Measurements from ENCODE around the gene HSPA1L.

The HSPA1L gene

DNA sequence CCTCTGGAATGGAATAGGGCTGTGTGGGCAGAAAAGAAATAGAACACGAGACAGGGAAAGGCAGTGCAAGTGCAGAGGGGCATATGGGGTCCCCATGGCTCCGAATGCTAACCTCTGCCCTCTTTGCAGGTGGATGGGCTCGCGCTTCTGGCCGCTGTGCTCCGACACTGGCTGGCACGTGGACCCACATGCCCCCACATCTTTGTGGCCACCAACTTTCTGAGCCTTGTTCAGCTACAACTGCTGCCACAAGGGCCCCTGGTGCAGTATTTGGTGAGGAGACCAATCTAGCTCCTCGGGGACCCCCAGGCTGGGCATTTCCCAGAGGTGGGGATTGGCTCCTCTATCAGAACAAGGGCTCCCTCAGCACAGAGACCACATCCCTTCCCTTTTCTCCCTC lies 53.7 kb downstream of the HSPA1L start:
- H3K9me2 ChIP-seq (ENCODE audit: low read depth, low read length): no peaks in the 10 kb centered on the region
- no peak for TF ChIP-seq EZH2 (IDR thresholded peaks at IDR 0.05; ENCODE audit: borderline replicate concordance, low read length)
- TF ChIP-seq, protein P1, sequence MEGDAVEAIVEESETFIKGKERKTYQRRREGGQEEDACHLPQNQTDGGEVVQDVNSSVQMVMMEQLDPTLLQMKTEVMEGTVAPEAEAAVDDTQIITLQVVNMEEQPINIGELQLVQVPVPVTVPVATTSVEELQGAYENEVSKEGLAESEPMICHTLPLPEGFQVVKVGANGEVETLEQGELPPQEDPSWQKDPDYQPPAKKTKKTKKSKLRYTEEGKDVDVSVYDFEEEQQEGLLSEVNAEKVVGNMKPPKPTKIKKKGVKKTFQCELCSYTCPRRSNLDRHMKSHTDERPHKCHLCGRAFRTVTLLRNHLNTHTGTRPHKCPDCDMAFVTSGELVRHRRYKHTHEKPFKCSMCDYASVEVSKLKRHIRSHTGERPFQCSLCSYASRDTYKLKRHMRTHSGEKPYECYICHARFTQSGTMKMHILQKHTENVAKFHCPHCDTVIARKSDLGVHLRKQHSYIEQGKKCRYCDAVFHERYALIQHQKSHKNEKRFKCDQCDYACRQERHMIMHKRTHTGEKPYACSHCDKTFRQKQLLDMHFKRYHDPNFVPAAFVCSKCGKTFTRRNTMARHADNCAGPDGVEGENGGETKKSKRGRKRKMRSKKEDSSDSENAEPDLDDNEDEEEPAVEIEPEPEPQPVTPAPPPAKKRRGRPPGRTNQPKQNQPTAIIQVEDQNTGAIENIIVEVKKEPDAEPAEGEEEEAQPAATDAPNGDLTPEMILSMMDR (IDR thresholded peaks at IDR 0.05; ENCODE audit: low read length): no peak
- H3K27me3 ChIP-seq (ENCODE audit: insufficient read depth, low read length): no peaks in the 10 kb centered on the region
- no peak overlapping the region for H3K4me3 ChIP-seq (ENCODE audit: low read depth, low read length, poor library complexity, severe bottlenecking)
- H3K36me3 ChIP-seq (ENCODE audit: insufficient read depth, low read length): peaks cover 70% of the 10 kb centered on the region
- H3F3A ChIP-seq (ENCODE audit: insufficient read depth, low read length): no peaks in the 10 kb centered on the region
- H4K20me1 ChIP-seq (ENCODE audit: insufficient read depth, low read length): no peaks in the 10 kb centered on the region
- H3K9ac ChIP-seq (ENCODE audit: low read length): no peak overlapping the region
- H3K4me1 ChIP-seq (ENCODE audit: insufficient read depth, low read length, severe bottlenecking): no peaks in the 10 kb centered on the region
- no peak overlapping the region for H3K27ac ChIP-seq (ENCODE audit: low read depth, low read length, poor library complexity, severe bottlenecking)
- H3K4me2 ChIP-seq (ENCODE audit: low read length): no peak overlapping the region
- H3K9me3 ChIP-seq (ENCODE audit: low read length): no peaks in the 10 kb centered on the region
- H3K79me2 ChIP-seq (ENCODE audit: insufficient read depth, low read length): no peaks in the 10 kb centered on the region
- no peak overlapping the region for H2AFZ ChIP-seq (ENCODE audit: low read length)

DNA sequence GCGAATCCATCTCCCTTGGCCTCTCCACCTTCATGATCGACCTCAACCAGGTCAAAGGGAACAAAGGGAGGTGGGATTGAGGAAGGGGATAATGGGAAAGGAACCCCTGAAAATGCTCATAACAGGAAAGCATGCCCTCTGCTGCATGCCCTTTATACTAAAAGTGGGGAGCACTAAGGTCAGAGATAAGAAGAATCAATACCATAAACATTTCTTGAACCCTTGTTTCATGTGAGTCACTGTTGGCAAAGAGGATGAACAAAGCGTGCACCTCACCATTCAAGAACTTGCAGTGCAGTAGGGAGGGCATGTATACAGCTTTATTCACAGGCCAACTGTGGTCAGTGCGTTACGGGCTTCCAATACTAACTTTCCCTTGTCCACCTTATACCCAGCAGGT lies 54.3 kb downstream of the HSPA1L start:
- H2AFZ ChIP-seq (ENCODE audit: low read length): no peak overlapping the region
- no peaks in the 10 kb centered on the region for H3K4me1 ChIP-seq (ENCODE audit: insufficient read depth, low read length, severe bottlenecking)
- H3K36me3 ChIP-seq (ENCODE audit: insufficient read depth, low read length): peaks cover 70% of the 10 kb centered on the region
- no peak overlapping the region for H3K4me3 ChIP-seq (ENCODE audit: low read depth, low read length, poor library complexity, severe bottlenecking)
- no peak overlapping the region for H3K4me2 ChIP-seq (ENCODE audit: low read length)
- no peaks in the 10 kb centered on the region for H3K9me2 ChIP-seq (ENCODE audit: low read depth, low read length)
- H3K79me2 ChIP-seq (ENCODE audit: insufficient read depth, low read length): no peaks in the 10 kb centered on the region
- no peaks in the 10 kb centered on the region for H4K20me1 ChIP-seq (ENCODE audit: insufficient read depth, low read length)
- H3F3A ChIP-seq (ENCODE audit: insufficient read depth, low read length): no peaks in the 10 kb centered on the region
- TF ChIP-seq, protein P1 (IDR thresholded peaks at IDR 0.05; ENCODE audit: low read length): no peak
- no peak for TF ChIP-seq EZH2 (IDR thresholded peaks at IDR 0.05; ENCODE audit: borderline replicate concordance, low read length)
- H3K27ac ChIP-seq (ENCODE audit: low read depth, low read length, poor library complexity, severe bottlenecking): no peak overlapping the region
- no peaks in the 10 kb centered on the region for H3K27me3 ChIP-seq (ENCODE audit: insufficient read depth, low read length)
- H3K9me3 ChIP-seq (ENCODE audit: low read length): no peaks in the 10 kb centered on the region
- no peak overlapping the region for H3K9ac ChIP-seq (ENCODE audit: low read length)
